Fibroblast of the aortic adventitia (primary cell): ENCODE data around the gene CARNS1. TPM values are rescaled to one million over a fixed set of nuclear protein-coding genes. Genes with fewer than 3 reads are reported as not detected.

ENCODE experiments used
- DNase-seq: peaks from one replicate; pipeline ENCODE4 v3.0.0-alpha.2; 2010; ENCODE audit warnings: low read depth
- H3K4me3 ChIP-seq: 2 replicates; pipeline ENCODE4 v1.5.1; 2011; ENCODE audit warnings: low read depth, mild to moderate bottlenecking, control low read depth, low read length, moderate library complexity
- CTCF ChIP-seq: IDR thresholded peaks from 2 replicates; pipeline ENCODE4 v1.5.1; 2011; ENCODE audit warnings: mild to moderate bottlenecking, low read length, control low read depth, inconsistent platforms; ENCODE audit not compliant: insufficient read depth
- total RNA-seq: library from RNA; depleted of rRNA; stranded (reverse); fragments of >200 nt; gene quantifications from 2 replicates; pipeline ENCODE4 v1.2.3, GENCODE V29; 2012; ENCODE audit warnings: low replicate concordance

CARNS1 gene
- total RNA-seq, 1 donor: 0.09 TPM

GRCh38 chr11:67392183-67392715, 23.2 kb upstream of the CARNS1 start:
- H3K4me3 ChIP-seq: peak overlapping the region; percentile 95
- no peak for TF ChIP-seq CTCF
- no peak for DNase-seq

- DNase-seq: no peak
- TF ChIP-seq CTCF: no peak
- H3K4me3 ChIP-seq: peak overlapping the region; percentile 22
Observed at GRCh38 chr11:67393437-67393836, 22.0 kb upstream of the CARNS1 start.

GRCh38 chr11:67393990-67394389, 21.5 kb upstream of the CARNS1 start:
- no peak for DNase-seq
- no peak for TF ChIP-seq CTCF
- H3K4me3 ChIP-seq: no peak overlapping the region

- no peak overlapping the region for H3K4me3 ChIP-seq
- no peak for DNase-seq
- no peak for TF ChIP-seq CTCF
Observed at GRCh38 chr11:67395555-67396258, 19.8 kb upstream of the CARNS1 start.

- no peak overlapping the region for H3K4me3 ChIP-seq
- no peak for DNase-seq
- TF ChIP-seq CTCF: no peak
Observed at GRCh38 chr11:67396259-67396581, 19.3 kb upstream of the CARNS1 start.

GRCh38 chr11:67396587-67397389, 18.7 kb upstream of the CARNS1 start:
- TF ChIP-seq CTCF: no peak
- H3K4me3 ChIP-seq: no peak overlapping the region
- no peak for DNase-seq
